ENCODE data around the gene ATG2B.

The ATG2B gene

GRCh38 chr14:96274122-96274521 lies 89.0 kb downstream of the ATG2B start:
- no peaks in the 10 kb centered on the region for H3K4me1 ChIP-seq
- H3K9me3 ChIP-seq (ENCODE audit: control insufficient read depth, low read length) = no peaks in the 10 kb centered on the region
- H2AFZ ChIP-seq = no peak overlapping the region
- H3K4me2 ChIP-seq (ENCODE audit: low read length) = no peak overlapping the region
- no peak overlapping the region for H3K4me3 ChIP-seq (ENCODE audit: low read depth, low read length)
- H3K36me3 ChIP-seq (ENCODE audit: control insufficient read depth, insufficient read depth, low read length) = no peaks in the 10 kb centered on the region
- no peak for TF ChIP-seq CTCF (IDR thresholded peaks at IDR 0.05)
- no peak overlapping the region for H3K9ac ChIP-seq
- H3K27ac ChIP-seq = no peak overlapping the region
- no peaks in the 10 kb centered on the region for H3K27me3 ChIP-seq (ENCODE audit: control insufficient read depth, insufficient read depth, low read length)
- H3K79me2 ChIP-seq = no peaks in the 10 kb centered on the region

- Histone ChIP-seq H3K4me1 (no peaks in the 10 kb centered on the region), H3K4me2 (ENCODE audit: low read length) (no peak overlapping the region), H3K9ac (no peak overlapping the region), H3K36me3 (ENCODE audit: control insufficient read depth, insufficient read depth, low read length) (no peaks in the 10 kb centered on the region), H3K79me2 (no peaks in the 10 kb centered on the region), H3K27me3 (ENCODE audit: control insufficient read depth, insufficient read depth, low read length) (no peaks in the 10 kb centered on the region), H2AFZ (no peak overlapping the region), H3K9me3 (ENCODE audit: control insufficient read depth, low read length) (no peaks in the 10 kb centered on the region), H3K27ac (no peak overlapping the region), H3K4me3 (ENCODE audit: low read depth, low read length) (no peak overlapping the region)
- no peak for TF ChIP-seq CTCF (IDR thresholded peaks at IDR 0.05)
Measured at GRCh38 chr14:96273629-96274028, 89.5 kb downstream of the ATG2B start.

- H2AFZ ChIP-seq = no peak overlapping the region
- H3K27me3 ChIP-seq (ENCODE audit: control insufficient read depth, insufficient read depth, low read length) = no peaks in the 10 kb centered on the region
- no peak for TF ChIP-seq CTCF (IDR thresholded peaks at IDR 0.05)
- no peak overlapping the region for H3K4me2 ChIP-seq (ENCODE audit: low read length)
- H3K4me3 ChIP-seq (ENCODE audit: low read depth, low read length) = no peak overlapping the region
- no peak overlapping the region for H3K27ac ChIP-seq
- no peaks in the 10 kb centered on the region for H3K79me2 ChIP-seq
- H3K4me1 ChIP-seq = no peaks in the 10 kb centered on the region
- no peaks in the 10 kb centered on the region for H3K36me3 ChIP-seq (ENCODE audit: control insufficient read depth, insufficient read depth, low read length)
- no peak overlapping the region for H3K9ac ChIP-seq
- H3K9me3 ChIP-seq (ENCODE audit: control insufficient read depth, low read length) = no peaks in the 10 kb centered on the region
Measured at GRCh38 chr14:96272777-96273473, 90.2 kb downstream of the ATG2B start.

GRCh38 chr14:96271421-96271762 lies 91.7 kb downstream of the ATG2B start:
- Histone ChIP-seq H3K9ac (no peak overlapping the region), H3K9me3 (ENCODE audit: control insufficient read depth, low read length) (no peaks in the 10 kb centered on the region), H3K79me2 (no peaks in the 10 kb centered on the region), H3K4me2 (ENCODE audit: low read length) (no peak overlapping the region), H3K4me3 (ENCODE audit: low read depth, low read length) (no peak overlapping the region), H2AFZ (no peak overlapping the region), H3K4me1 (no peaks in the 10 kb centered on the region), H3K36me3 (ENCODE audit: control insufficient read depth, insufficient read depth, low read length) (no peaks in the 10 kb centered on the region), H3K27me3 (ENCODE audit: control insufficient read depth, insufficient read depth, low read length) (no peaks in the 10 kb centered on the region), H3K27ac (no peak overlapping the region)
- TF ChIP-seq CTCF (IDR thresholded peaks at IDR 0.05) = no peak

Measured in parathyroid adenoma (tissue), 2 donors.